ENCODE results near the gene CHRNG. TPM values are rescaled to one million over a fixed set of nuclear protein-coding genes. Genes with fewer than 3 reads are reported as not detected.
A peak's percentile ranks its signal among the peaks of the same experiment; 100 is the strongest.

CHRNG gene
- total RNA-seq, 1 experiment from 2014 or later = not detected

- Histone ChIP-seq H3K36me3 (replicated peaks; ENCODE audit: control insufficient read depth, insufficient read depth, low read length) (no peaks in the 10 kb centered on the region), H3K27me3 (ENCODE audit: control insufficient read depth, insufficient read depth, low read length) (peaks cover 30% of the 10 kb centered on the region), H3K4me3 (ENCODE audit: insufficient read depth, low read depth, low read length) (no peak within 1 kb of the TSS)
- DNase-seq = peak; percentile 69
Measured at GRCh38 chr2:232519581-232520438, 19.7 kb upstream of the CHRNG start, which contains the start of gene PRSS56. TSS of gene PRSS56 (plus strand) at chr2:232520388. CDS start at chr2:232520599, 211 bp downstream.

GRCh38 chr2:232520489-232520888 lies 19.0 kb upstream of the CHRNG start:
- Histone ChIP-seq H3K4me3 (ENCODE audit: insufficient read depth, low read depth, low read length) (no peak overlapping the region), H3K27me3 (ENCODE audit: control insufficient read depth, insufficient read depth, low read length) (peaks cover 30% of the 10 kb centered on the region), H3K36me3 (replicated peaks; ENCODE audit: control insufficient read depth, insufficient read depth, low read length) (no peaks in the 10 kb centered on the region)
- no peak for DNase-seq

- peak; percentile 55 for DNase-seq
Measured at GRCh38 chr2:232521098-232521497, 18.4 kb upstream of the CHRNG start.

GRCh38 chr2:232521959-232522622 lies 17.4 kb upstream of the CHRNG start:
- DNase-seq = peak; percentile 98
- H3K36me3 ChIP-seq (replicated peaks; ENCODE audit: control insufficient read depth, insufficient read depth, low read length) = no peaks in the 10 kb centered on the region
- H3K4me3 ChIP-seq (ENCODE audit: insufficient read depth, low read depth, low read length) = peak overlapping the region; percentile 16; the same call in 1 of the 2 replicates
- peaks cover 30% of the 10 kb centered on the region for H3K27me3 ChIP-seq (ENCODE audit: control insufficient read depth, insufficient read depth, low read length)

More at GRCh38 chr2:232521098-232521497, 18.4 kb upstream of the CHRNG start:
- H3K4me3 ChIP-seq (ENCODE audit: insufficient read depth, low read depth, low read length) = no peak overlapping the region
- no peaks in the 10 kb centered on the region for H3K36me3 ChIP-seq (replicated peaks; ENCODE audit: control insufficient read depth, insufficient read depth, low read length)
- H3K27me3 ChIP-seq (ENCODE audit: control insufficient read depth, insufficient read depth, low read length) = peaks cover 30% of the 10 kb centered on the region

GRCh38 chr2:232522623-232523401 lies 16.7 kb upstream of the CHRNG start:
- Histone ChIP-seq H3K36me3 (replicated peaks; ENCODE audit: control insufficient read depth, insufficient read depth, low read length) (no peaks in the 10 kb centered on the region), H3K27me3 (ENCODE audit: control insufficient read depth, insufficient read depth, low read length) (peaks cover 30% of the 10 kb centered on the region), H3K4me3 (ENCODE audit: insufficient read depth, low read depth, low read length) (no peak overlapping the region; the same call in 1 of the 2 replicates)
- peak; percentile 82 for DNase-seq

GRCh38 chr2:232523402-232523681 lies 16.1 kb upstream of the CHRNG start:
- peaks cover 30% of the 10 kb centered on the region for H3K27me3 ChIP-seq (ENCODE audit: control insufficient read depth, insufficient read depth, low read length)
- H3K4me3 ChIP-seq (ENCODE audit: insufficient read depth, low read depth, low read length) = peak overlapping the region; percentile 45; the same call in 1 of the 2 replicates
- H3K36me3 ChIP-seq (replicated peaks; ENCODE audit: control insufficient read depth, insufficient read depth, low read length) = no peaks in the 10 kb centered on the region
- DNase-seq = no peak

GRCh38 chr2:232523682-232524597 lies 15.6 kb upstream of the CHRNG start:
- peak; percentile 96 for DNase-seq
- Histone ChIP-seq H3K4me3 (ENCODE audit: insufficient read depth, low read depth, low read length) (peak overlapping the region; percentile 45), H3K27me3 (ENCODE audit: control insufficient read depth, insufficient read depth, low read length) (peaks cover 30% of the 10 kb centered on the region), H3K36me3 (replicated peaks; ENCODE audit: control insufficient read depth, insufficient read depth, low read length) (no peaks in the 10 kb centered on the region)

- Histone ChIP-seq H3K36me3 (replicated peaks; ENCODE audit: control insufficient read depth, insufficient read depth, low read length) (no peaks in the 10 kb centered on the region), H3K27me3 (ENCODE audit: control insufficient read depth, insufficient read depth, low read length) (peaks cover 30% of the 10 kb centered on the region), H3K4me3 (ENCODE audit: insufficient read depth, low read depth, low read length) (no peak overlapping the region)
- DNase-seq = peak; percentile 71
Measured at GRCh38 chr2:232524771-232525170, 14.7 kb upstream of the CHRNG start.

- Histone ChIP-seq H3K27me3 (ENCODE audit: control insufficient read depth, insufficient read depth, low read length) (peaks cover 30% of the 10 kb centered on the region), H3K4me3 (ENCODE audit: insufficient read depth, low read depth, low read length) (no peak overlapping the region), H3K36me3 (replicated peaks; ENCODE audit: control insufficient read depth, insufficient read depth, low read length) (no peaks in the 10 kb centered on the region)
- peak; percentile 78 for DNase-seq
Measured at GRCh38 chr2:232525199-232525598, 14.3 kb upstream of the CHRNG start.

GRCh38 chr2:232525791-232526371 lies 13.6 kb upstream of the CHRNG start, which contains the start of gene CHRND:
TSS of gene CHRND (plus strand) at chr2:232526160. CDS start at chr2:232526216, 56 bp downstream.
- peak; percentile 82 for DNase-seq
- Histone ChIP-seq H3K4me3 (ENCODE audit: insufficient read depth, low read depth, low read length) (no peak within 1 kb of the TSS), H3K27me3 (ENCODE audit: control insufficient read depth, insufficient read depth, low read length) (peaks cover 30% of the 10 kb centered on the region), H3K36me3 (replicated peaks; ENCODE audit: control insufficient read depth, insufficient read depth, low read length) (no peaks in the 10 kb centered on the region)

- peaks cover 29% of the 10 kb centered on the region for H3K27me3 ChIP-seq (ENCODE audit: control insufficient read depth, insufficient read depth, low read length)
- DNase-seq = peak; percentile 62
- no peaks in the 10 kb centered on the region for H3K36me3 ChIP-seq (replicated peaks; ENCODE audit: control insufficient read depth, insufficient read depth, low read length)
- H3K4me3 ChIP-seq (ENCODE audit: insufficient read depth, low read depth, low read length) = no peak overlapping the region
Measured at GRCh38 chr2:232526372-232526941, 13.0 kb upstream of the CHRNG start.

- no peak for DNase-seq
- Histone ChIP-seq H3K27me3 (ENCODE audit: control insufficient read depth, insufficient read depth, low read length) (peaks cover 17% of the 10 kb centered on the region), H3K36me3 (replicated peaks; ENCODE audit: control insufficient read depth, insufficient read depth, low read length) (no peaks in the 10 kb centered on the region), H3K4me3 (ENCODE audit: insufficient read depth, low read depth, low read length) (no peak overlapping the region)
Measured at GRCh38 chr2:232527905-232528470, 11.5 kb upstream of the CHRNG start.

Data from H7 (cell line).